HPDE6-E6E7 (cell line): ENCODE data around the gene PHF12.
A peak's percentile ranks its signal among the peaks of the same experiment; 100 is the strongest.

Experiments
- DNase-seq: peaks from one replicate; pipeline ENCODE4 v3.0.0; 2011; ENCODE audit warnings: missing footprints; ENCODE audit errors: extremely low spot score

The PHF12 gene

DNA sequence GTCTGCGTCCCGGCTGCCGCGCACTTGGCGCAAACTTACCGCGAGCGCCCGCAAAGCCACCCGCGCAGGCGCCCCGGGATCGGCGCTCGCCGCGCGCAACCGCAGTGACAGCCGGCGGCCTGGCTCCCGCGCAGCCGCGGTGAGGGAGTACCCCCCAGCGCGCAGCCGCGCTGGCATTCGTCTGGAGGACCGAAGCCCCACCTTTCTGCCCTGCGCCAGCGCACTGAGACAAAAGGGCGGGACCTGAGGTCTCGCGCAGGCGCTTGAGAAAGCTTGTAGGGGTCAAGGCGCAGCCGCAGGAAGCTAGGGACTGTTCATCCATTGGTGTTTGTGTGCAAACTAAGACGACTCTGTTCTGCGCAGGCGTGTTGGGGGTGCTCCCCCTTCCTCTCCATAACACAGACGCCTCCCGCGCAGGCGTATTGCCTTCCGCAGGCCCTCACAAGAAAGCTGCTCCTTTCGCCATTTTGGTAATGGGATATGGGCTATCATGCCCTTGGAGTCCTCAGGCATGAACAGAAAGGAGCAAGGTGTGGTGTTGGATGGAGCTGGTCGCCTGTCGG is at the start of gene PHF12:
PHF12 (minus strand) TSS at position 91 of the 563 bp plus-strand sequence. CDS start 558 bp downstream, outside the sequence.
- DNase-seq = peak; percentile 98

DNA sequence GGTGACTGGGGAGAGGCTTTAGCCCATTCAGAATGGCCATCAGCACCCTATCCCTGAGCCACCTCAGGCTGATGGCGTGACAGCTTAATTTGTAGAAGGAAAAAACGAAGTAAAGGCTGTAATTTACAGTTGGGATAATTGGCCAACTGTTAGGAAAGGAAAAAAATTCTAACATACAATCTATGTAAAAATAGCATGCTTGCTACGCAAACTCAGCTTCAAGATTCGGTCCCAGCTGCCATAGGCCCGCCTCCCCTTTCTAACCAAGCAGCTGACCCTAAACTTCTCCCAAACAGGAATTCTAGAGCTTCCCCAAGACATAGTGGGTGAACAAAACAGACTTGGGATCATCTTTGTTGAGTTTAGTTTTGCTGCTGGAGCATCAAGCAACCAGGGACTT is 49.7 kb upstream of the PHF12 start:
- DNase-seq = no peak

DNA sequence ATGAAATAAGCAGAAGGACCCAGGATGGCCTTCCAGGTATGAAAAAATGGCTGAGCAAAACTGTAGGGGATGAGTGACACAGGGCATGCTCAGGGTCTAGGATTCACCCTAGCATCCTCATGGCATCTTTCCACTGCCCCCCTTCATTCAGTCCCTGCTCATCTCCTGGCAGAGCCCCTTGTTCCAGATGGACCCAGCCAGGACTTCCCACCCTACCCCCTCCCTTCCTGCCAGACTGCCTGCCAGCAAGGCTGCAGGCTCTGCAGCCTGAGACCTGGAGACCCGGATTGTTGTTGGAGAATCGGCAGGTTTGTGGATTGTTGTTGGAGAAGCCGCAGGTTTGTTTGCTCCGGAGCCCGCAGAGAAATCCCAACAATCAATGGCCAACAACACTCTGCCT is 47.9 kb upstream of the PHF12 start:
- DNase-seq = no peak

DNA sequence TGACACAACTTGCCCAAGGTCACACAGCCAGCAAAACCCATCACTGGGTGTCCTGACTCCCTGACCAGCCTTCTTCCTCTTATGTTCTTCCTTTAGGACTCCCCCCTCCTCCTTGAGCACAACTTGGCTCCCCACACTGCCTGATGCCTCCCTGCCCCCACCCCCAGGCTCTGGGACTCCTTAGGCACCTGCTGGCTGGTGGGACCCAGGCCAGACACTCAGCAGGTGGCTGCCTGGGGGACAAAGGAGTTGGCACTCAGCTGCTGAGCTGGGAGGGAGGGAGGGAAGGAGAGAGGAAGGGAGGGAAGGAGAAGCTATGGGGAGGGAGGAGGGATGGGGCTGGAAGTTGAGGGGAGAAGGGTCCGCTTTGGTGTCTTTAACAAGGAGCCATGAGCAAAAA is 46.5 kb upstream of the PHF12 start:
- DNase-seq = no peak

DNA sequence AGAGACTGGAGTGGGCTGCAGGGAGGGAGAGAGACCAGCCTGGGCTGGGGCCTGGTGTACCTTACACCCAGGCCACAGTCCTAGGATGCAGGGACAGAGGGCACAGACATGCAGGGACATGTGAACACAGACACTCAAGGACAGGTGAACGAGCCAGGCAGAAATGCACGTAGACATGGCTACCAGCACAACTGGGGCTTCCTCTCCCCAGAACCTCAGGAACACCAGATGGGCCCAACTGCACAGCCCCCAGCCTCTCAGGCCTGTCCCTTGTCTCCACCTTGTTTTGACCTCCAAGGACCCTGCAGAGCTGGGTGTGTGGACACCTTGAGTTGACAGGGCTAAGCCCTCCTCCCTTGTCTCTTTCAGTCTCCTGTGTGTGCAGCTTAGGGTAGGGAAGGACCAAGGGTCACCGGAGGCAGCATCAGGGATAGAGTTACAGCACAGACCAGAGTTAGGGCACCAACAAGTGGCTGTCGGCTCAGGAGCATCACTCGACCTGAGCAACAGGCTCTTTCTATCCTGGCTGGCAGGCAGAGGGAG is 45.3 kb upstream of the PHF12 start:
- no peak for DNase-seq

DNA sequence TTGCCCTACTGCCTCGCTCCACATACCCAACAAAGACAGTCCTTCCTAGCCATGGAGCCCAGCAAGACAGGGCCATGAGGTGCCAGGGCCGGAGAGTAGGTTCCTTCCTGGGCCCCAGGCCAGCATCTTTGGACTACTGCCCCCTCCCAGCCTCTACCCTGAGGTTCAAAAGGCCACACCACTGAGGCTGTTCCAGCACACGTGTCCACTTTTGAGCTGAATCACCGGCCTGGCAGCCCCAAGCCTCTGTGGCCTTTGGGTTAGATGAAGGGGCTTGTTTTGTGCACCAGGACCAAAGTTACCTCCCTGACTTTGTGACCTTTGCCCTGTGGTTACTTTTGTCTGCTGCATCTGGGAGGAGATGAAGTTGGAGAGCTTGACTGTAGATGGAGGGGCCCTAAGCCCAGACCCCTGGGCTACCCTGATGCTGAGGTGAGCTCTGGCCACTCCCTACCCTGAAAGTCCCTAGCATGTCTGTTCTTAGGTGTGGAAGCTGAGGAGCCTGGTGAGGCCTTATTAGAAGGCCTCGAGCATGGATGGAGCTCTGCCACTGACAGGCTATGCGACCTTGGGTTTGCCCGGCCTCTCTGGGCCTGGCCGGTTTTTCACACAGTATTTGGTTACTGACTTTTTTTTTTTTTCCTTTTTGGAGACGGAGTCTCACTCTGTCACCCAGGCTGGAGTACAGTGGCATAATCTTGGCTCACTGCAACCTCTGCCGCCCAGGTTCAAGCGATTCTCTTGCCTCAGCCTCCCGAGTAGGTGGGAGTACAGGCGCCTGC is 42.5 kb upstream of the PHF12 start:
- DNase-seq = no peak

DNA sequence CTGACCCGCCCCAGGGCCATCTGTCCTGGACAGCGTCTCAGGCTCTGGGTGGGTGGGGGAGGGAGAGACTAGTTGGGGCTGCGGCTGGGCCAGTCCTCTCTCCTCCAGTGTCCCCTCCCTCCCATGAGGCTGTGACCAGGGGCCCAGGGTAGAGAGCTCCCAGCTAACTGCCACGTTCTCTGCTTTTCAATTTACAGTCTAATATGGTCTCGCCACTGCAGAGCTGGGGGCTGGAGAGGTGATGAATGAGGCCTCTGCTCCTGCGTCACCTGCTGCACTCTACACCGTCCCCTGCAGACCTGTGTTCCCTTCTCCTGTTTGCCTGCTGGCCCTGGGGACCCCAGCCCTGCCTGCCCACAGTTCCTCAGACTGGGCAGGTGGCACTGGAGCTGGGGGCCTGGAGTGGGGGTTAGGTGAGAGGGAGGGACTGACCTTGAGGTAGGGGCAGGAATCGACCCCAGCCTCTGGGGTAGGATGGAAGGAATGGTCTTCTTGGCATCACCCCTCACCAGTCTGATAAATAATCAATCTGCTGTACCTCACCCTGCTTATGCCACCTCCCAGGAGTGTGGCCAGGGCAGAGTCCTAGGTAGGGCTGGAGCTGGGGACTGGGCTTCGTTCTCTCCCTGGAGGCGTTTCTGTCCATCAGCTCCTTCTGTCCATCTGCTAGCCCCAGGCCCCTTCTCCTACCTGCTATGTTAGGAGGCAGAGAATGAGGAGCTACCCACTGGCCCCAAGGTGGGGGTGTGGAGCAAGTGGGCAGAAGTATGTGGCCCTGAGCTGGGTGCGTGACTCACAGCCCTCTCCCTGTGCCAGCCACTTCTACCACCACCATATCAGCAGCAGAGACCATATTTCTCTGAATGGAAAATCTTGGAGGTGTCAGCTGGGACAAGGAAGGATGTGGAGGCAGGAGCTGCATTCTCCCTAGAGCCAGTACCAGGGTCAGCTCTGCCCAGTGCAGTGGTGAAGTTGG is 41.6 kb upstream of the PHF12 start:
- no peak for DNase-seq

DNA sequence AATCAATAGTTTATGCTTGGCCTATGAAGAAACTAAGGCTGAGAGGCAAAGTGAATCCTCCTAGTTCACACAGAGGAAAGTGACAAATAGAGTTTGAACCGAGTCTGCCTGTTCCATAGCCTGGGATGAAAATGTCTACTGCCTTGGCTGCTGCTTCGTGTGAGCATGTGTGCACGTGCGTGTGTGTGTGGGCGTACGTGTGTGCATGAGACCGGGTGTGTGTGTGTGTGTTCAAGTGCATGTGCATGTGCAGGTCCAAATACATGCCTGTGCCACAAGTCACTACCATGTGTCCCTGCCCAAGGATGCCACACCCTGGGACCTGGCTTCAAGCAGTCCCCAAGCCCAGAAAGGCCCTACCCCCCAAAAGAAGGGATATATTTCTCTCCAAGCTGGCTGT is 40.9 kb upstream of the PHF12 start:
- no peak for DNase-seq

DNA sequence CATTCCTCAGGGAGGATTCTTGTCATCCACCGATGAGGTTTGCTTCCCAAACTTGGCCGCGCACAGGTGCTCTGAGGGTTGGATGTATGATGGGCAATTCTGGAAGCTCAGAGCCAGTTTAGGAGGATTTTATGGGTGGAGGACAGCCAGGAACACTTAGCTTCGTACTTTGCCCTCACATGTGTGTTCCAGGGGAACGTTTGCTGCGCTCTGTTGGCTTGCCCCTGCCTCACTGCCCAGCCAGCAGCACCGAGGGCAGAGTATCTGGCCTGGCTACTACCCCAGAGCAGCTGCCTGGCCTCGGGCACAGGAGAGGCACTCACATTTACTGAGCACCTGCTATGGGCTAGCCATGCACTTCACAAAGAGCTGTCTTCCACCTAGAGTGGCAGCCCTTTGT is 40.5 kb upstream of the PHF12 start:
- no peak for DNase-seq

DNA sequence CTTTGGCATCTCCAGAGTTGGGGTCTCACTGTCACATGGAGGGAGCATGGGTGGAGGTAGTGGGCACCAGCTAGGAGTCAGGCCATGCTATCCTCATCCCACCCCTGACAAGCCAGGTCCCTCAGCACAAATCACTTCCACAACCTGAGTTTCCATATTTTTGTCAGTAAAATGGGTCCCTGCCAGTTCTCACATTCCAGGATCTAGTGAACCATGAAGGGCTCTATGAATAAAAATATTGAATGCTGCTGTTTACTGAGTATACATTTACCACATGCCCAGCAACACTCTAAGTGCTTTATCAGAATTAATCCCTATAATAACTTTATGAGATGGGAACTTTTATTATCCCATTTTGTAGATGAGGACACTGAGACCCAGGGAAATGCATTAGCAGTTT is 37.7 kb upstream of the PHF12 start:
- no peak for DNase-seq

DNA sequence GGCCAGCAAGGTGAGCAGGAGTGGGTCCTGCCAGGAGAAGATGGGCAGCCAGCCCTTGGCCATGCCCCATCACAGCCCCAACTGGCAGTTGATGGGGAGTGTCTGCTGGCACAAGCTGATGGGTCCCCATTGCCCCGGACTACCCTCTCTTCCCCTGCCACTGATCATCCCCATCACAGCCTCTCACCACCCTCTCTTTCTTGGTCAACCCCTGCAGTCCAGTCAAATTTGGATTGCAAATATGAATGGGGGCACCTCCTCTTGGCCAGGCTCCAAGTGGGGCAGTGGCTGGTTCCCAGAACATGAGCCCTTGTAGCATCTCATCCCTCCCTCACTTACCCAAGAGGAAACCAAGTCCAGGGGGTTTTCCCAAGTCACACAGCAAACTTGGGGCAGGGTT is 37.2 kb upstream of the PHF12 start:
- no peak for DNase-seq

DNA sequence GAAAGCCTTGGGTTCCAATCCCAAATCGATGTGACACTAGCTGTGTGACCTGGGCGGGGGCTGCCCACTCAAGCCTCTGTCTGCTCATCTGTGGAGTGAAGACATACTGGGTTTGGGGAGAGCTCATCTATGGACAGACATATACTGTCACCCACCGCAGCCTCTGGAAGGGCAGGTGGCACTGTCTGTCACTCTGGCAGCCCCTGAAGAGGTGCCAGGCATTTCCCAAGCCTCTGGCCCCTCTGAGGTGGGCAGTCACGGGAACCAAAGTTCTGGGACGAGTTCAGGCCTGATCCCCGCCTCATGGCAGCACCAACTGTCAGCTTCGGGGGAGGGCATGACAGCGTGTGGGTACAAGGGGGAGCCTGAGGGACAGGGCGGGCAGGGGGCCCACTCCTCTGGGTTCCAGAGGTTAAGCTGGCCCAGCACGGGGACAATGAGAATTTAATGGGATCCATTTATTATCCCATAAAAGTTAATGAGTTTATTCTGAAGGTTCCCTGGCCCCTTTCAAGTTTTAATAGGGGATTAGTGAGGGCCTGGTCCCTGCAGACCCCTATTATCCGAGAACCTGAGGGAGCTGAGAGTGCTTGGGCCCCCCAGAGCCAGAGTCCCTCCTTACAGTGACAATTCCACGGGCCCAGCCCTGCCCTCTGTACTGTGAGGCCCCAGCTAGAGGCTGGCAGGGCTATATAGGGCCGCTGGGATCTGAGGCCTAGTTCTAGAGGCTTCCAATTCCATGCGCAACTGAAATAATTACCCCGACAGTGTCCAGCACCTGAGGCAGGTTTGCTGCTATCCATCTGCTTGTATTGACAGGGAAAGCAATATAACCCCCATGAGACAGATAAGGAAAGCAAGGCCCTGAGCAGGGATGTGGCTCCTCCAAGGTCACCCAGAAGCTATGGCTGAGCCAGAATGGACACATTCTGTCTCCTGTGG is 35.7 kb upstream of the PHF12 start:
- no peak for DNase-seq

DNA sequence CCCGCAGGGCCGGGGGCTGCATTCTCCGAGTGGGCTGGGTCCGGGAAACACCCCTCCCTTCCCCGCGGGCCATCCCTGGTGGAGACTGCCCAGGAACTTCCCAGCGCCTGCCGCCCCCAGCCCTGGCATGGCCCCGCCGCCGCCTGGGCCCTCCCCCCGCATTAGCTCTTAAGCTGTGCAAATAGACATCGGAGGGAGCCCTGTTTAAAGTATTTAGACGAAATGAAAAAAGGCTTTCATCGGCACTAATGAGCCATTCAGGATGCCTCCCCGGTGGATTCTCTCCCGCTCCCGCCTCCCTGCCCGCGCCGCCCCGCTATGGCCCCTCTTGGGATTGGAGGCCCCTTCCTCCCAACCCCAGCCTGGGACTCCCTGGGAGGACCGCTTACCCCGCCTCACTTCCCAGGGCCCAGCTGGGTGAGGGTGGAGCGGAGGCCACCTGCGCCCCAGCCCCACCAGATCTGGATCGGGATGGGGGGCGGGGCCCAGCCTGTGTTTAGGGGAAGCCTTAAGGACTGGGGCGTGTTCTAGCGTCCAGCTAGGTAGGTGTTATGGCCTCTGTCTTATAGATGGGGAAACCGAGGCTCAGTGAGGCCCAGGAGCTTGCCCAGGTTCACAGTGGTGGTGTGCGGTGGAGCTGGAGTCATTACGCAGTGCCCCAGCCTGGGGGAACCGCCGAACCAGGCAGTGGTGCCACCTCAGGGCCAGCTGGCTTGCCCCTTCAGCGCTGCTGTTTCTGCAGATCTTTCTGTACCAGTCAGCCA is 34.8 kb upstream of the PHF12 start:
- DNase-seq = no peak

DNA sequence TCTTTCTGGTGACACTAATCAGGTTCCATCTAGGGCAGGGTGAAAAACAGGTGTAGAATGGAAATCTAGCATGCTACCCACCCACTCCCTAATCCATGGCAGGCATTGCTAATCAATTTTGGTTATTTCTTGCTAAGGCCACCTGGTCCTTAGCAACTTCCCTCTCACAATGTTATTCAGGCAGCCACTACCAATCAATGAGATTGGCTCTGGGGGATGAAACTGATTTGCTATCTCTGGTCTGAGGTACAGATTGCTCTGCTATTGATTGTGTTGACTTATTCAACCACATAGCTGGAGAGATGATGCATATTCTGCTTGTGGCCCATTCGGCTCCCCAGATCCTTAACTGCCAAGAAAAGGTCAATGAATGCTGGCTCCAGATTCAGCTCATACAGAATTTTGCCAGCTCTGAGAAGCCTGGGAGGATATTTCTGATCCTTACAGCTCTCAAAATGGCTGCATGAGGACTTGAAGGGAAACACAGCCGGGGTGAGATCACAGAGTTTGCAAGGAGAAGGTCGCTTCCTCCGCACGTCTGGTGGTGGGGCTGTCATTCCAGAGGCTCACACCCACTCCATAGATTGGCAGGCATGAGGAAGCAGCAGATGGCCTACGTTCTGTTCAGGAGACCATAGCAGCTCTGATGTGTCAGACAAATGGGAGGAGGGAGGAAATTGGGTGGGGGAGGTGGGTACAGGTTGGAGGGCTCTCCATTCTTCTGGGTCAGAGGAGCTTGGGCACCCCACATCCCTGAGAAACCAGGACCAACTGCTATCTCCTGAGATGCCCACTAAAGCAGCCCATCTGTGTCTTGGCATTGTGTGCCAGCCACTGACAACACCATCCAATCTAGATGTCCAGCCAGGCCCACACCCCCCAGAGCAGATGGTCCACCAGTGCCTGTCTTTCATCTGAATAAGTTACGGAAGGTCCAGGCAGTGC is 32.2 kb upstream of the PHF12 start:
- DNase-seq = no peak

DNA sequence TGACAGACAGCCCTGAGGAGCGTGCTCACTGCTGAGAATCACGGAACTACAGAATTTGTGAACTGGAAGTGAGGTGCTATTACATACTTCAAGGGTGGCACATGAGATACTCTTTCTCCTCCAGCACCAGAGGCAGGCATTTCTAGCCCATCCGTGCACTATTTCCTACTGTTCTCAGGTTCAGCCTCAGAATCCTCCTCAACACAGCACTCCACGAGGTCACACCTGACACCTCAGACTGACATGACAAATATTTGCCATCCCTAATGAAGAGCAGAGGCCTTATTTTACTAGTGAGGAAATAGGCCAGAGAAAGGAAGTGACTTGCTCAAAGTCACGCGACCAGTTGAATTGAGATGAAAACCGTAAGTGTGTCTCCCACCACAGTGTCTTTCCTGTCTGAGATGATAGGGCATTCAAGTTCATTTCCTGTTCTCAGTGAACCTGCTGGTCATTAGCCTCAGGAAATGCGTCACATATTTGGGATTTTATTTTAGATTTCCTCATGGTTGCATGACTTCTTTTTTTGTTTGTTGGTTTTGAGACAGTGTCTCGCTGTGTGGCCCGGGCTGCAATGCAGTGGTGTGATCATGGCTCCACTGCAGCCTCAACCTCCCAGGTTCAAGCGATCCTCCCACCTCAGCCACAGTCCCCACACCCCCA is 30.9 kb upstream of the PHF12 start:
- DNase-seq = no peak

DNA sequence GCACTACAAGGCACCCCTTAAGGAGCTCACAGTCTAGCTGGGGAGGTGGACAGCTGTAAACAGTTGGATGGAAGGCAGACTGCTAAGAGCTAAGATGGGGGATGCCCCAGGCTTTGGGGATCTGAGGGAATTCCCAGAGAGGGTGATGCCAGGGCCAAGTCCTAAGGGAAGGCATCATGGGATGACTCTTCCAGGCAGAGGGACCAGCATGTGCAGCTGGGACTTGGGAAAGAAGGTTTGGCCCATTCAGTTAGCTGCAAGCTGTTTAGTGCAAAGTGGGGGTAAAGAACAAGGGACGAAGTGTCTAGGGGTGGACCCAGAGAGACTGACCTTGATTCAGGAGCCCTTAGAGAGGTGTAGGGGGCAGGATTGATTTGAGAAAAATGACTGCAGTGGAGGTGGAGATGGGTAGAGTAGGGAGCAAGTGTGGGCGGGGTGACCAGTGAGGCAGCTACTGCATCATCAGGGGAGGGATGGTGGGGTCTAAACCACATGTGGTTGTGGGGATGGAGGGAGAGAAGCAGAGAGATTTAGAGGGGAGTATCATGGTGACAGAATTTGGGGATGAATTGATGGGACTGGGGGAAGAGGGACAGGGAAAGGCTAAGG is 27.1 kb upstream of the PHF12 start:
- no peak for DNase-seq

DNA sequence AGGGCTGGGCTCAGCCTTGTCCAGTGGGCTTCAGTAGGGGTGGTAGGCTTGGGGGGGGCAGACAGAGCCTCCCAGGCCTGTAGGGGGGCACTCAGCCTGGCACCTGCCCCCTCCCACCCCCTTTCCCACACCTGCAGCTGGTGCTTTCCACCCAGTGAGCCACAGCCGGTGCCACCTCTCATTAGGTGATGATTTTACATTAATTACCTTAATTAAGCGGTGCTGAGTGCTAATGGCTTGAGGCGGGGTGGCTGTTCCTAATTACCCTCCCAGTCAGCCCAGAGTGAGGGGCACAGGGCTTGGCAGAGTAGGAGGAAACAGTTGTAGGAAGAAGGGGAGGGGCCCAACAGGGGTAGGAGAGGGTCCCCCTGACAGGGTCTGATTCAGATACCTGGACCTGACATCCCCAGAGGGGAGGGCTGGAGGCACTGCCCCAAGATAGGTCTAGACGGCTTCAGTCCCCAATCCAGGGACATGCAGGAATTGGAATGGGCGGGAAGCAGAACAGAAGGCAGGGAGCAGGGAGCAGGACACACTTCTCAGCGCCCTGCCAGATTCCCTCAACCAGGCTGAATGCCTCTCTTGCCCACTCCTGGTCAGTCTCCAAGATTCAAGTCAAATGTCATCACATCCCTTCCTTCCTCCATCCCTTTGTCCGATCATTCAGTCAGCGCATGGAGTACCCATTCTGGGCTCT is 26.5 kb upstream of the PHF12 start:
- no peak for DNase-seq

DNA sequence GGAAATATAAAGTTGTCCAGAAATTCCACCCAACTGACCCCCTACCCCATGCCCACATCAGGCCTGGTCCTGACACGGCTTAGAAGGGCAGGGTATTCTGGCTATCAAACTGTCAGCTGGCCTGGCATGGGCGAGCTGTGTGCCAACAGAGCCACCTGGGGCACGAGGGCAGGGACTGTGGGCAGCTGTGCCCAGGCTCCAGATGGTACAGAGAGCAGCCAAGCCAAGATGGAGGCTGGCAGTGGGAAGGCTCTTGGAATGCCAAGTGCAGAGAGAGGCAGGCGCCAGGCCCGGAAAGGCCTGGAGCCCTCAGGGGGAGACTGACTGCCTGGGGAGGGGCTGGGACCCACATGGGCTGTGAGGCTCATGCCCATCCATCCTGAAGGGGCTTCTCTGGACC is 24.3 kb upstream of the PHF12 start:
- no peak for DNase-seq
